HG02623 (cell line): ENCODE results near the gene SGMS2.

Experiments used
- ATAC-seq: cut with Tn5 transposase; IDR thresholded peaks from one replicate; pipeline ENCODE4 v1.9.1; 2021; ENCODE audit warnings: moderate library complexity; ENCODE audit not compliant: unreplicated experiment

The SGMS2 gene

DNA sequence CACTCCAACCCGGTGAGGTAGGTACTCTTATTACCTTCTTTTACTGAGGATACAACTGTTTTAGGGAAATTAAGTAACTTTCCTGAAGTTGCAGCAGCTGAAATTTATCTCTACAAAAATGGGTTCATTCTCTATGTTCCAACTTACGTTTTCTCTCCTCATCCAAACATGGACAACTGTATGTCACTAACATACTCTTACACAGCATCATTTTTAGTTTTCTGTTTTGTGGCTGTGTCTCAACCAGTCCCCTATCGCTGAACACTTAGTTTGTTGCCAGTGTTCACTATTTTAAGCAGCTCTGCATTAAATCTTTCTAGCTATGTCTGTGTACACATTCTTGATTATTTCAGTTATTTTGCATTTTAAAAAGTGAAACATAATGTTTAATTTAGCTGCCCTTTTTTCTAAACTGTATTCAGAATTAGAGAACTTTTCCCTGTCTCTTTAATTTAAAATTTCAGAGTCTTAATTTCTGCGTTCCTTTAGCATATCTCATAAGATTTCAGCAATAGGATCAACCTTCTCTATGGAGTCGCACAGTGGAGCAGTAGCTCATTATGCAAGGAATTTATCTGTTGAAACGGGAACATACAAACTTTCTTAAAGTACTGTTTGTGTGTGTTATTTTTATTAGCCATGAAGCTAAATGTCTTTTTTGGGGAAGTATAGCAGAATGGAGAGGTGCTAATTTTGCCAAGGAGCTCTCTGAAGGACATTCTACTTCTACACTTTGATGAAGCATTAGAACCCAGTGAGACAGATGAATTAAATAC is 3.8 kb downstream of the SGMS2 start:
- no peak for ATAC-seq

DNA sequence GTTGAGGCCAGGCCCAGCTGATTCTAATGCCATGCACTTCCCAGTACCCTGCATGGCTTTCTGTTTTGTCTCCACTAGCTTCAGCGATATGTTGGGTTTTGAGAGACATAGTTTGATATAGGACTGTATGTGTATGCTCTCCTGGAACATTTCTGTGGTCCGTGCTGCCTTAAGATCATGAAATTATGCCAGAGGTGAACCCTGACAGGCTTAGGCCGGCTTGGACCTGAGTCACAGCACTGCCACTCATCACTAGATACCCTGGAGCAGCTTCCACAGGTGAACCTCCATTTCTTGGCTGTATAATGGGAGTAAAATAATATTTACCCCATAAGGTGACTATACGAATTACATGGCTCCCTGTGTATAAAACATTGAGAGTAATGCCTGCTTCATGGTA is 6.4 kb downstream of the SGMS2 start:
- ATAC-seq = no peak

- ATAC-seq = no peak
Observed at GRCh38 chr4:107832275-107832807, 7.6 kb downstream of the SGMS2 start.

DNA sequence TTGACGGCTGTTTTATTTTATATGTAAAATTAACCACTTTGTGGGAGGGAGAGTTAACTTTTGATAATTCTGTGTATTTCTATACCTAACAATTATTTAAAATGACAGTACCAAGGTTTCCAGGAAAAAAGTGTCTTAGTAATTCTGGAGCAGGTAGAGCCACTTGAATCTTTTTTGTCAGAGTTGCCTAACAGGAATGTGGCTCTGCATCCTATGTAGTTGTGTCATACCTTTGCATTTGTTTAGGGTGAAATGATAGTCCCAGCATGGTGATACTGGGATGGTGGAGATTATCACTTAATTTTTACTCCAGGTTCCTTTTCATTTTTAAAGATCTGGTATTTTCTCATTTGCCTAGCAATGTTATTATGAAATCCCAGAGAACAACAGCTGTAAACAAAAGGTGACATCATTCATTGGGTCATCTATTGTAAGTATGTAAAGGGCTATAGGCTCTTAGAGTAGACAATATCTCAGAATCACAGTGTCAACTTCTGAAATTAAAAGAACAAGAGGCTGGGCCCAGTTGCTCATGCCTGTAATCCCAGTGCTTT is 9.6 kb downstream of the SGMS2 start:
- no peak for ATAC-seq

- no peak for ATAC-seq
Observed at GRCh38 chr4:107835406-107835805, 10.7 kb downstream of the SGMS2 start.

- ATAC-seq = no peak
Observed at GRCh38 chr4:107837317-107837716, 12.6 kb downstream of the SGMS2 start.

DNA sequence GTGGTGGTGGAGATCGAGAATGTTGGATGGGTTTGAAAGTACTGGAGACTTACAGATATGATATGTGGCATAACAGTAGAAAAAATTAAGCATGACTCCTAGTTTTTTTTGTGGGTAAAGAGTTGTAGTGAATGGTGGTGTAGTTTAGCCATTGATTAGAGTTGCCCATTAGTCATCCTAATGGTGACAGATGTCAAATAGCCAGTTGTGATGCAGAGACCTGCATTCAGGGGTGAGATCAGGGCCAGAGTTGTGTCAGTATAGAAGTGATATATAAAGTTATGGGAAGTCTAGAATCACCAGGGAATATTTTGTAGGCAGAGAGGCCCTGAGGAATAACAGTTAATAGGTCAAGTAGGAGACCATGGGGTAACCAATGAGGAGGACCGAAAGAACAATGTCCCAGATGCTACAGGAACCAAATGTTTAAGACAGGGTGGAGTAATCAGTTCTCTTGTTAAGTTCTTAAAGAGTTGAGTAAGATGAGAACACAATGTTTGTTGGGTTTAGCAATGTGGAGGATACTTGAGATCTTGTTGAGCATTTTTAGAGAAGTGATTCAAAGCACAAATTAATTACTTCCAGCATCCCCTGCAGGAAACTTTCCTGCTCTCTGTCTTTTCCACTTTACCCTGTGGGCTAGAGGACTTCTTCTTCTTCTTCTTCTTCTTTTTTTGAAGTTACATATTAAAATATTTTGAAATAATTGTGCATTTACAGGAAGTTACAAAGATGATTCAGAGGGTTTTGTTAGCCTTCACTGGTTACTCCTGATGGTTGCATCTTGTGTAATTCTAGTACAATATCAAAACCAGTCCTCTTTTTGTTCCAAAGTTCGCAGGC is 13.3 kb downstream of the SGMS2 start:
- no peak for ATAC-seq

DNA sequence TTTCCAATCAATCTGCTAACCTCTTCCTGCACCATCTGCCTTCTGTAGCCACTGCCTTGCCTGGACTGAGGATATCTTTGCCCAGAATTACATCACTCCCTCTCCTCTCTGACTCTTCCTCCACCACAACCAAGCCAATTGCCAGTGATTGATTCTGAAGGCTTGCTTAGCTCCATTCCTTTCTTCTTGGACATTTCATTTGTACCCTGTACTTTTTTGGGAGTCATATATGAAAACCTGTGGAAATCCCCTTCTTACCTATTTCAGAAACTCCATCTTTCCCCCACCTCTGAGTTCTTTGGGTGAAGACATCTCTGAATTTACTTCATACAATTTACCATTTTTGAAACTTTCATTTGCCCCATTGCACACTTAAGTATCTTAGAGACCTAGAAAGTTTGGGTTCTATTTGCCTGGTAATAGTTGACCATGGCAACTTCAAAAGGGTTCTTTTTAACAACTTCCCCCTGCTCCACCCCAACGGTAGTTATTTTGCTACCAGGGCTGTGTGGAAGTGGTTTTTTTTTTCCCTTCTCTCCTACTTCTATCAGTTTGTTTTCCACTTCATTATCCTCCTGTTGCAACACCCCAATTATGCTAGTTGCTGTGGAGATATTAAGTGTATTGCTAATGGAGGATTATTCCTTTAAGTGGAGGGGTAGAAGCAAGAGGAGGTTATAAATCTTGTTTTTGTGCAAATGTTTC is 14.3 kb downstream of the SGMS2 start:
- ATAC-seq = no peak

- ATAC-seq = no peak
Observed at GRCh38 chr4:107843391-107843790, 18.7 kb downstream of the SGMS2 start.

DNA sequence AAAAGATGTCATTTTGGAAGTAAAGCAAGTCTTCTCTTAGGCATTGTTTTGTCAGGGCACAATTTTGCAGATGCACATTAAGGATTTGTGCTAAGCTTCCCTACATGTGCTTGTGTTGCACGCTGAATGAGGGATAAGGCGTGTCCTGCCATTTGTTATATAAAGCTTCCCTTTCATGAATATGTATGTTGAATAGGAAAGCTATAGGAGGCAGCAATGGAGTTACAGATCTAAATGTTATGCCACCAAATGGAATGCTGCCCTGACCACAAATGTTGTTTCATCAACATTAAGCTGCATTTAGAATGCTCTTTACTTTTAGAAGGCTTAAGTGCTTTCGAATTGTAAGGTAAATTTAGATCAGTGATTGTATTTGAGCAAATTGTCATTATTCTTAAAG is 20.9 kb downstream of the SGMS2 start:
- ATAC-seq = no peak

DNA sequence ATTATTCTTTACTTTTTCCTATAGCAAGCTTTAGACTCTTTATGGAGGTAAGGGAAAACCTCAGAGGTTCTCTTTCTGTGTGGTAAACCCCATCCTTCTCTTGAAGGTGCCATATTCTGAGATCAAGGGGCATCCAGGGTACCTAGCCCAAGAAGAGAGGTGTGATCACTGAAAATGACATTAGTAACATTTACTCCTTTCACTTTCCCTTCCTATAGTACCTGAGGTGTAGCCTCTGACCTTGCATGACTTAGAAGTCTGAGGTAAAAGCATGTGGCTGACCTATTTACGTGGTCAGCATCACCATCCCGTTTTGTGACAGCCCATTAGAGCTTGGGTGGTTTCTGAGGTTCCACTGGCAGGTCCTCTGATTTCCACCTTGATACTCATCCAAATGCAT is 25.7 kb downstream of the SGMS2 start:
- no peak for ATAC-seq

GRCh38 chr4:107853444-107854355 is 29.0 kb downstream of the SGMS2 start:
- ATAC-seq = no peak

DNA sequence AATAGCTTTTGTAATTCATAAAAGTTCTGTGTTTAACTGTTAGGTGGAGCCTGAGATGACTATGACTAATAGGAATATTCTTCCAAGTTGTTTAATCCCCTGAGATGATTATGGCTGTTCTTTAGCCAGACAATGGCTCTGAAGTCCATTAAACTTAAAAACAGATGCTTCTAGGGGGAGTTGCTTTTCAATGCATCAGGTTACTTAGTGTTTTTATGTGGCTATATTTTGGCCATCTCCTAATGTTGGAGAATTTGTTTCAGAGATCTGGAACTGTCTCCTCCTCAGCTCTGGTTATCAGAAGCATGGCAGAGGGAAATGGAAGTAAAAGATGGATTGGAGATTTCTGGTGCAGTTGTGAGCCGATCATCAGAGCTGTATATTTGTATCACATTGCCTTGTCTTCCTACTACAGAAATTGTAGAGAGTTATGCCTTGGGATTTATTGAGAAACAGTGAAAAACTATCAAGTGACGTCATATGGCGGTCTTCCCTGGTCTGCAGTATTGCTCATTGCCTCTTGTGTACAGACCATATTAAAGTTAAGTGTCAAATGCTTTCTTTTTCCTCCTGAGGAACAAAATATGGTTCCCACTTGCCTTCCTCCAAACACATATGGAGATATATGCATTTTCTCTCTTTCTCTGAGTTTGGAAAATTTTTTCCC is 29.8 kb downstream of the SGMS2 start:
- no peak for ATAC-seq

GRCh38 chr4:107855723-107856122 is 31.0 kb downstream of the SGMS2 start:
- no peak for ATAC-seq

DNA sequence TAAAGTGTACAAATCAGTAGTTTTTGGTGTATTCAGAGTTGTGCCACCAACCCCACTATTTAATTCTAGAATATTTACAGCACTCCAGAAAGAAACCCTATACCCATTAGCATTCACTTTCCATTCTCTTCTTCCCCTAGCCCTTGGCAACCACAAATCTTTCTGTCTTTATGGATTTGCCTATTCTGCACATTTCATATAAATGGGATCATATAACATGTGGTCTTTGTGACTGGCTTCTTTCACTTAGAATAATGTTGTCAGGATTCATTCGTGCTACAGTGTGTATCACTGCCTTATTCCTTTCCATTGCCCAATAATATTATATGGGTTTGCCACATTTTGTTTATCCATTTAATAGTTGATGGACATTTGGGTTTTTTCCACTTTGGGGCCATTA is 32.2 kb downstream of the SGMS2 start:
- no peak for ATAC-seq

DNA sequence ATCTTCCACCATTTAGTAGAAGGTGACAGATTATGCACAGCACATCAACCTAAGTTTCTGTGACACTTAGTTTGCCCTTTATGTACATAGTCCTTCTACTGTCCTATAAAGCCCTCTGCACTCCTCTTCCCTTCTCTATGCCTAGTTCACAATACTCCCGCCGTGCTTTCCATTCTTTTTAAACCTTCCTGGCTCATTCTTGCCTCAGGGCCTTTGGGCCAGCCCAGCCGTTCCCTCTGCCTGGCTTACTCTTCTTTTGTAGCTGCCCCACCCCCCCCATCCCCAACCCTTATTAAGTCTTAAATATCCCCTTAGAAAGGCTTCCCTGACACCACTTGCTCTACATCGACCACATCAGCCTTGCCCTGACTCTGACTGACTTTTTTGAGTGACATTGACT is 33.0 kb downstream of the SGMS2 start:
- no peak for ATAC-seq

DNA sequence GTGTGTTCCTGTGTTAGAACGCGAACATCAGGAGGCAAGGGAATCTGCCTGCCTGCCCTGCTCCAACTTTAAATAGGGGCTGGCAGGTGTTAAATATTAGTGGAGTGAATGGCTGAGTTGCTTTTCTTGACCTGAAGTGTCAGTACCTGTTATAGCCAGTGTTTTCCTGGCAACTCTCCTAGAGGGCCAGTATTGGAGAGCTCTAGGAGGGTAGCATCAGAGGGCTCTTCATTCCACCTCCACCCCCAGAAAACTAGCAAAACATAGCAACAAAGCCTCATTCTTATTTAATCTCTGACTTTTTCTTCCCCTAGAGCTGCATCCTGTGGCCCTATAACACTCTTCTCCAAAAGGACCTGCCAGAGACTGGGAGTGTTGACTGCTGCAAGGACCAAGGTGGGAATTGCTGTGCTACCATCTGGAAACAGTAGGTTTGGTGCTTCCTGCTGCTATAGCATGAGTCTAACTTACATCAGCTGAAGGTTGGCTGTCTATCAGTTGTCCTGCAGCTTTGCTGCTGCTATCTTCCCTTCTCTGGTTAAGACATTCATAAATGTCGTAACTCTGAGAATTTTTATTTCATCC is 33.5 kb downstream of the SGMS2 start:
- no peak for ATAC-seq

DNA sequence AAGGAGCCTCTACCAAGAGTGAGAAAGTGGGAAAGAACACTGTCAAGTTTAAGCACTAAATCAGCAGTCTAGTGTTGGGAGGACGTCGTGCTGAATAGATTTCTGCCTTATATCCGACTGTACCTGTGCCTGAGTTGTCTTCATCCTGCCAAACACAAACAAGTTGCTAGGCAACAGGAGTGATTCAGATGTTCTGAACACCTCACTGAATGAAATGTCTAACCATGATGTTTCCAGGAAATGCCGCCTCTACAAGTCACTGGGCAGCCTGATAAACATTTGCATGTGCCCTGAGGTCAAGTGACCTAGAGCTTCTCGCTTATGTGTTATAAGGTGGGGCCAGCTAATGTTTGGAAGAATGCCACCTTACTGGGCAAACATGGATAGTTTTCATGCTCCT is 37.9 kb downstream of the SGMS2 start:
- ATAC-seq = no peak

- no peak for ATAC-seq
Observed at GRCh38 chr4:107863416-107863815, 38.7 kb downstream of the SGMS2 start.
